Effector CD8-positive, alpha-beta T cell (primary cell): ENCODE measurements around the gene GTF2F2.

ENCODE experiments used
- DNase-seq: peaks from one replicate; lab custom pipeline; 2025; lab: John Stamatoyannopoulos, UW

The GTF2F2 gene

GRCh38 chr13:45333251-45333976, 213.1 kb downstream of the GTF2F2 start:
- no peak for DNase-seq
